ENCODE data around the gene ARHGAP26. TPM values are rescaled to one million over a fixed set of nuclear protein-coding genes. Genes with fewer than 3 reads are reported as not detected.

Gene ARHGAP26
- total and polyA plus RNA-seq, 4 donors: 5.4 to 52.3 (median 30.4) TPM

DNA sequence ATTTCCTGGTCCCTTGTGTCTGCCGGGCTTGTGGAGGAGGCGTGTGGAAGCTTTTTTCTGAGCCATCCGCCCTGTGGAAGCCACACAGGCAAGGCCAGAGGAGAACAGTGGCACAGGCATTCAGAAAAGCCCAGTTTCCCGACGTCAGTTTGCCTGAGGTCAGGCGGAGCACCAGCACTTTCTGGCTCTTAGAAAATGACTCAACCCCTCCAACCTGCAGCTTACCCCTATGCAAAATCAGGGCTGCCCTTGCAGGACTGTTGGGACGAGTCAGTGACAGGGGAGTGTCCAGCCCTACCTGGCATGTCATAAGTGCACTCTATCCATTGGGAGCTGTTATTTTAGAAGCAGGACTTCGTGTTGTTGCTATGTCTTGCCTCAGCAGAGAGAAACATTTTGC is 417.3 kb downstream of the ARHGAP26 start:
- H3K9ac ChIP-seq (ENCODE audit: insufficient read depth in 1 of 2, low read length in 2 of 2): no peak overlapping the region
- no peaks in the 10 kb centered on the region for H3K36me3 ChIP-seq (ENCODE audit: control insufficient read depth in 4 of 4, insufficient read depth in 4 of 4, low read length in 4 of 4)
- H3K9me3 ChIP-seq (ENCODE audit: control insufficient read depth in 4 of 4, insufficient read depth in 3 of 4, low read length in 3 of 4): peaks cover 0 to 2% (median 2%) of the 10 kb centered on the region in 4 donors
- no peak for ATAC-seq (ENCODE audit: insufficient read depth, low FRiP score)
- no peak overlapping the region for H3K27ac ChIP-seq (ENCODE audit: low read depth in 1 of 2, low read length in 1 of 2)
- H3K4me1 ChIP-seq (ENCODE audit: control insufficient read depth in 5 of 5, insufficient read depth in 5 of 5, low read length in 5 of 5): peaks cover 3 to 18% (median 10%) of the 10 kb centered on the region in 5 donors
- no peaks in the 10 kb centered on the region for H3K27me3 ChIP-seq (ENCODE audit: control insufficient read depth in 3 of 3, insufficient read depth in 3 of 3, low read length in 2 of 3)
- H3K4me3 ChIP-seq: no peak overlapping the region
- 81 to 93% methylated on average over 8 of the region's 8 CpGs for WGBS, 2 donors
- DNase-seq: no peak
- TF ChIP-seq, protein P1, sequence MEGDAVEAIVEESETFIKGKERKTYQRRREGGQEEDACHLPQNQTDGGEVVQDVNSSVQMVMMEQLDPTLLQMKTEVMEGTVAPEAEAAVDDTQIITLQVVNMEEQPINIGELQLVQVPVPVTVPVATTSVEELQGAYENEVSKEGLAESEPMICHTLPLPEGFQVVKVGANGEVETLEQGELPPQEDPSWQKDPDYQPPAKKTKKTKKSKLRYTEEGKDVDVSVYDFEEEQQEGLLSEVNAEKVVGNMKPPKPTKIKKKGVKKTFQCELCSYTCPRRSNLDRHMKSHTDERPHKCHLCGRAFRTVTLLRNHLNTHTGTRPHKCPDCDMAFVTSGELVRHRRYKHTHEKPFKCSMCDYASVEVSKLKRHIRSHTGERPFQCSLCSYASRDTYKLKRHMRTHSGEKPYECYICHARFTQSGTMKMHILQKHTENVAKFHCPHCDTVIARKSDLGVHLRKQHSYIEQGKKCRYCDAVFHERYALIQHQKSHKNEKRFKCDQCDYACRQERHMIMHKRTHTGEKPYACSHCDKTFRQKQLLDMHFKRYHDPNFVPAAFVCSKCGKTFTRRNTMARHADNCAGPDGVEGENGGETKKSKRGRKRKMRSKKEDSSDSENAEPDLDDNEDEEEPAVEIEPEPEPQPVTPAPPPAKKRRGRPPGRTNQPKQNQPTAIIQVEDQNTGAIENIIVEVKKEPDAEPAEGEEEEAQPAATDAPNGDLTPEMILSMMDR (IDR thresholded peaks at IDR 0.05; ENCODE audit: control extremely low read depth, extremely low read depth): no peak

DNA sequence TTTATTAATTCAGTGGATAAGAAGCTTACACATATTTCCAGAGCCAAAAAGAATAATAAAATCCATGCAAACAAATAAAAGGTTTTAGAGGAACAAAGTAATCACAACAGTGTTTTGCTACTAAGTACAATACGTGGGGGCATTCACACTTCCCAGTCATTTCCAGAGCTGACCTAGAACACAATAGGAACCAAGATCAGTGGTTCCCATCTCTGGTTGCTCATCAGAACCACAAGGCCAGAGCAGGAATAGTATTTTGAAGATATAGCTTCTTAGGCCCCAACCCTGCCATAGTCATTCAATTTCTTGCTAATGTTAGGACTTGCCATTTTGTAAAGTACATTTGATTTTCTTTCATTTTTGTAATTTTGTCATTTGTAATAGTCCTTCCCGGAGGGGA is 417.9 kb downstream of the ARHGAP26 start:
- peaks cover 0 to 15% (median 10%) of the 10 kb centered on the region in 5 donors for H3K4me1 ChIP-seq (ENCODE audit: control insufficient read depth in 5 of 5, insufficient read depth in 5 of 5, low read length in 5 of 5)
- WGBS, 2 donors: 87 to 94% methylated on average over 2 of the region's 2 CpGs
- DNase-seq: no peak
- no peak overlapping the region for H3K4me3 ChIP-seq
- TF ChIP-seq, protein P1 (IDR thresholded peaks at IDR 0.05; ENCODE audit: control extremely low read depth, extremely low read depth): no peak
- no peaks in the 10 kb centered on the region for H3K27me3 ChIP-seq (ENCODE audit: control insufficient read depth in 3 of 3, insufficient read depth in 3 of 3, low read length in 2 of 3)
- no peaks in the 10 kb centered on the region for H3K36me3 ChIP-seq (ENCODE audit: control insufficient read depth in 4 of 4, insufficient read depth in 4 of 4, low read length in 4 of 4)
- H3K9me3 ChIP-seq (ENCODE audit: control insufficient read depth in 4 of 4, insufficient read depth in 3 of 4, low read length in 3 of 4): peaks cover 0 to 2% (median 2%) of the 10 kb centered on the region in 4 donors
- ATAC-seq (ENCODE audit: insufficient read depth, low FRiP score): no peak
- H3K27ac ChIP-seq (ENCODE audit: low read depth in 1 of 2, low read length in 1 of 2): no peak overlapping the region
- no peak overlapping the region for H3K9ac ChIP-seq (ENCODE audit: insufficient read depth in 1 of 2, low read length in 2 of 2)

DNA sequence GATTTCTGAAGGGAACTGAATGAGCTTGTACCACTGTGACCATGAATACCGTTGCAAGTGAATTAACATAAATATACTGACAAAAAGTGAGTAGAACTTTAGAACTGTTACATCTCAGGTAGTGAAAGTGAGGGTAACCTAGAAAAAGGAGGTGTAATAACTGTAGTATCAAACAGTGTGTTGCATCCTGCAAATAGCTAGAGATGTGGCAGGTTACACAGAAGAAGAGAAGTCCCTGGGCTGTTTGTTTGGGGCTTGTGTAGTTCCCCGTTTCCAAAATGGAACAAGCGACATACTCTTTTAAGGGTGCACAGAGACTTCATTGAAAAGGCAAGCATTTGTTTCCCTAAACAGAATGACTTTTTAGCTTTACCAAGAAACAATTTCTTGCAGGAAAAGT is 418.5 kb downstream of the ARHGAP26 start:
- Histone ChIP-seq H3K4me1 (ENCODE audit: control insufficient read depth in 5 of 5, insufficient read depth in 5 of 5, low read length in 5 of 5) (peaks cover 0 to 15% (median 7%) of the 10 kb centered on the region in 5 donors), H3K27ac (ENCODE audit: low read depth in 1 of 2, low read length in 1 of 2) (no peak overlapping the region), H3K9ac (ENCODE audit: insufficient read depth in 1 of 2, low read length in 2 of 2) (no peak overlapping the region), H3K36me3 (ENCODE audit: control insufficient read depth in 4 of 4, insufficient read depth in 4 of 4, low read length in 4 of 4) (no peaks in the 10 kb centered on the region), H3K27me3 (ENCODE audit: control insufficient read depth in 3 of 3, insufficient read depth in 3 of 3, low read length in 2 of 3) (no peaks in the 10 kb centered on the region), H3K9me3 (ENCODE audit: control insufficient read depth in 4 of 4, insufficient read depth in 3 of 4, low read length in 3 of 4) (peaks cover 0 to 2% (median 2%) of the 10 kb centered on the region in 4 donors), H3K4me3 (no peak overlapping the region)
- DNase-seq (no peak), ATAC-seq (ENCODE audit: insufficient read depth, low FRiP score) (no peak)
- TF ChIP-seq, protein P1 (IDR thresholded peaks at IDR 0.05; ENCODE audit: control extremely low read depth, extremely low read depth): no peak
- 91 to 93% methylated on average over 3 of the region's 3 CpGs for WGBS, 2 donors

DNA sequence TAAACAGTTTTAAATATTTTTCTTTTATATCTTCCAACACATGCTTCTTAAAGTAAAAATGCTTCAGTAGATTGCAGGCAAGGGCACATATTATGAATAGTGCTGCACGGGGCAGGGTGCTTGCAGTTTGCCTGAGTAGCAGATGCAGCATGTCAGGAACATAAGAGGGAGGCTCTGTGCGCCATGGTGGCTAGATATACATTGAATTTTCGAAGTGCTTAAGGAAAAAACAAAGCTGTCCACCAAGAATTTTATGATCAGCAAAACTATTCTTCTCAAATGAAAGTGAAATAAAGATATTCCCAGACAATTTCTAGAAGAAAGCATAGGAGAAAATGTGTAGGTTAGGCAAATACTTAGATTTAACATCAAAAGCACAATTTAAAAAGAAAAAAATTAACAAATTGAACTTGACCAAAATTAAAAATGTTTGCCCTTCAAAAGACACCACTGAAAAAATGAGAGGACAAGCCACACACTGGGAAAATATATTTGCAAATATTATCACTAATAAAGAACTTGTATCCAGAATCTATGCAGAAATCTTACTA is 420.2 kb downstream of the ARHGAP26 start:
- no peaks in the 10 kb centered on the region for H3K27me3 ChIP-seq (ENCODE audit: control insufficient read depth in 3 of 3, insufficient read depth in 3 of 3, low read length in 2 of 3)
- no peak for ATAC-seq (ENCODE audit: insufficient read depth, low FRiP score)

More for the DNA sequence above, 420.2 kb downstream of the ARHGAP26 start:
- Histone ChIP-seq H3K4me1 (ENCODE audit: control insufficient read depth in 5 of 5, insufficient read depth in 5 of 5, low read length in 5 of 5) (peaks cover 2 to 17% (median 7%) of the 10 kb centered on the region in 5 donors), H3K36me3 (ENCODE audit: control insufficient read depth in 4 of 4, insufficient read depth in 4 of 4, low read length in 4 of 4) (no peaks in the 10 kb centered on the region), H3K9ac (ENCODE audit: insufficient read depth in 1 of 2, low read length in 2 of 2) (no peak overlapping the region), H3K27ac (ENCODE audit: low read depth in 1 of 2, low read length in 1 of 2) (no peak overlapping the region), H3K9me3 (ENCODE audit: control insufficient read depth in 4 of 4, insufficient read depth in 3 of 4, low read length in 3 of 4) (peaks cover 0 to 2% (median 2%) of the 10 kb centered on the region in 4 donors), H3K4me3 (no peak overlapping the region)
- TF ChIP-seq, protein P1 (IDR thresholded peaks at IDR 0.05; ENCODE audit: control extremely low read depth, extremely low read depth): no peak
- WGBS, 2 donors: 96% methylated on average over 3 of the region's 3 CpGs
- no peak for DNase-seq

All from lung (tissue), 12 donors.